HFFc6 (cell line): ENCODE results near the gene NEGR1. TPM values are rescaled to one million over a fixed set of nuclear protein-coding genes. Genes with fewer than 3 reads are reported as not detected.
A peak's percentile ranks its signal among the peaks of the same experiment; 100 is the strongest.

Experiments used
- DNase-seq: peaks from one replicate; pipeline ENCODE4 v3.0.0-alpha.2; 2018
- H3K27ac Mint-ChIP-seq: 2 replicates; pipeline ENCODE4 v1.8.0; 2020; ENCODE audit warnings: mild to moderate bottlenecking, mixed read lengths
- H3K27me3 Mint-ChIP-seq: 2 replicates; pipeline ENCODE4 v1.8.0; 2021; ENCODE audit warnings: mild to moderate bottlenecking, moderate library complexity, mixed read lengths; ENCODE audit not compliant: insufficient read depth
- H3K36me3 Mint-ChIP-seq: 2 replicates; pipeline ENCODE4 v1.8.0; 2021; ENCODE audit warnings: low read depth, mixed read lengths
- H3K4me1 Mint-ChIP-seq: 2 replicates; pipeline ENCODE4 v1.8.0; 2020; ENCODE audit warnings: low read depth, mixed read lengths
- H3K4me3 Mint-ChIP-seq: 2 replicates; pipeline ENCODE4 v1.8.0; 2020; ENCODE audit warnings: mild to moderate bottlenecking, moderate library complexity, mixed read lengths
- H3K9me3 Mint-ChIP-seq: 2 replicates; pipeline ENCODE4 v1.8.0; 2020; ENCODE audit warnings: mild to moderate bottlenecking, mixed read lengths
- total RNA-seq, 6 experiments: library from RNA; stranded (reverse); fragmentation: NEBNext Ultra II Directional; extraction: Animal tissue kit (Norgen Biotek cat#: 25700); gene quantifications; 2 replicates in 1 of 6; 3 replicates in 5 of 6; pipeline ENCODE4 v1.2.3, GENCODE V29; 2021
- TF ChIP-seq, protein P1 (sequence below): fragments of 200-600 bp; sonication (generic); IDR thresholded peaks from 2 replicates; pipeline ENCODE4 v1.5.0; 2021; ENCODE audit warnings: antibody characterized with exemption, mild to moderate bottlenecking

Gene NEGR1
- total RNA-seq, 6 experiments from 2014 or later = 52.8 to 67.6 (median 64.6) TPM

- H3K27ac Mint-ChIP-seq = no peak overlapping the region
- H3K27me3 Mint-ChIP-seq = 0 out of 2 replicates have a peak, but pooled peaks cover 2% of the 10 kb centered on the region
- H3K4me3 Mint-ChIP-seq = no peak overlapping the region
- H3K4me1 Mint-ChIP-seq = peaks cover 8% of the 10 kb centered on the region; the same call in 1 of the 2 replicates
- TF ChIP-seq, protein P1, sequence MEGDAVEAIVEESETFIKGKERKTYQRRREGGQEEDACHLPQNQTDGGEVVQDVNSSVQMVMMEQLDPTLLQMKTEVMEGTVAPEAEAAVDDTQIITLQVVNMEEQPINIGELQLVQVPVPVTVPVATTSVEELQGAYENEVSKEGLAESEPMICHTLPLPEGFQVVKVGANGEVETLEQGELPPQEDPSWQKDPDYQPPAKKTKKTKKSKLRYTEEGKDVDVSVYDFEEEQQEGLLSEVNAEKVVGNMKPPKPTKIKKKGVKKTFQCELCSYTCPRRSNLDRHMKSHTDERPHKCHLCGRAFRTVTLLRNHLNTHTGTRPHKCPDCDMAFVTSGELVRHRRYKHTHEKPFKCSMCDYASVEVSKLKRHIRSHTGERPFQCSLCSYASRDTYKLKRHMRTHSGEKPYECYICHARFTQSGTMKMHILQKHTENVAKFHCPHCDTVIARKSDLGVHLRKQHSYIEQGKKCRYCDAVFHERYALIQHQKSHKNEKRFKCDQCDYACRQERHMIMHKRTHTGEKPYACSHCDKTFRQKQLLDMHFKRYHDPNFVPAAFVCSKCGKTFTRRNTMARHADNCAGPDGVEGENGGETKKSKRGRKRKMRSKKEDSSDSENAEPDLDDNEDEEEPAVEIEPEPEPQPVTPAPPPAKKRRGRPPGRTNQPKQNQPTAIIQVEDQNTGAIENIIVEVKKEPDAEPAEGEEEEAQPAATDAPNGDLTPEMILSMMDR = no peak
- H3K36me3 Mint-ChIP-seq = no peaks in the 10 kb centered on the region; the same call in 1 of the 2 replicates
- no peaks in the 10 kb centered on the region for H3K9me3 Mint-ChIP-seq
- no peak for DNase-seq
These were observed 314.7 kb downstream of the NEGR1 start for GRCh38 chr1:71967670-71968069.

GRCh38 chr1:71964188-71964587, 318.2 kb downstream of the NEGR1 start:
- Mint-ChIP-seq H3K27me3 (no peaks in the 10 kb centered on the region), H3K9me3 (no peaks in the 10 kb centered on the region), H3K36me3 (no peaks in the 10 kb centered on the region), H3K4me3 (no peak overlapping the region), H3K27ac (peak overlapping the region; percentile 15; the same call in 1 of the 2 replicates), H3K4me1 (peaks cover 8% of the 10 kb centered on the region; the same call in 1 of the 2 replicates)
- peak; percentile 9 for DNase-seq
- TF ChIP-seq, protein P1 = no peak

DNA sequence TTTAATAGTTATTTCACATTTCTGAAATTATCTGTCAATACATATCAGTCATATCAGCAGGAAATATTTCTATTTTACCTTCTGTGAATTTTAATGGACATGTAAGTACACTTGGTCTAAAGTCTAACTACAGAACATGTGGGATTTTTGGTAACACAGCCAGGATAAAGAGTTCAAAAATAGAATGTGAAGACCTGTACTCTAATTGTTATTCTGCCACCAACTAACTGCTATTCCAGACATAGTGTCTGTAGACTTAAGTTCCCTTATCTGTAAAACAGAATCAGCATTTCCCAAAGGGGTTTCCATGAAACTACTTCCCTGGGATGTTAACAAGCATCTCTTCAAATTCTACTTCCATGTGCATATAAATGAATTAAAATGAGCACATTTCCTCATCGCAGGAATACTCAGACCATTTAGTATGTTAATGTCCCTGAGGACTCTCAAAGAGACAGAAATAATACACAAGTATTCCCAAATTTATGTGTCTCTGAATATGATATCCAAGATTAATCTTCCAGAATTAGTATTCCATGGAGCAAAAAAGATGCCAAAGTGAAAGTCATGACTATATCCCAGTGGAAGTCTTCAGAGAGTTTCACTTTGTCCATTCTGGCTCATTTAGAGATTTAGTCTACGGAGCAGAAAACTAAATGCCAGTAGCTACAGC, 325.6 kb downstream of the NEGR1 start:
- no peaks in the 10 kb centered on the region for H3K9me3 Mint-ChIP-seq
- no peak overlapping the region for H3K4me3 Mint-ChIP-seq
- no peak for DNase-seq
- H3K36me3 Mint-ChIP-seq = no peaks in the 10 kb centered on the region
- TF ChIP-seq, protein P1 = no peak
- H3K27ac Mint-ChIP-seq = no peak overlapping the region
- no peaks in the 10 kb centered on the region for H3K4me1 Mint-ChIP-seq
- H3K27me3 Mint-ChIP-seq = no peaks in the 10 kb centered on the region

GRCh38 chr1:71950579-71950978, 331.8 kb downstream of the NEGR1 start:
- Mint-ChIP-seq H3K4me3 (no peak overlapping the region), H3K9me3 (no peaks in the 10 kb centered on the region), H3K4me1 (no peaks in the 10 kb centered on the region), H3K27me3 (no peaks in the 10 kb centered on the region), H3K27ac (no peak overlapping the region), H3K36me3 (no peaks in the 10 kb centered on the region)
- DNase-seq = no peak
- TF ChIP-seq, protein P1 = no peak

DNA sequence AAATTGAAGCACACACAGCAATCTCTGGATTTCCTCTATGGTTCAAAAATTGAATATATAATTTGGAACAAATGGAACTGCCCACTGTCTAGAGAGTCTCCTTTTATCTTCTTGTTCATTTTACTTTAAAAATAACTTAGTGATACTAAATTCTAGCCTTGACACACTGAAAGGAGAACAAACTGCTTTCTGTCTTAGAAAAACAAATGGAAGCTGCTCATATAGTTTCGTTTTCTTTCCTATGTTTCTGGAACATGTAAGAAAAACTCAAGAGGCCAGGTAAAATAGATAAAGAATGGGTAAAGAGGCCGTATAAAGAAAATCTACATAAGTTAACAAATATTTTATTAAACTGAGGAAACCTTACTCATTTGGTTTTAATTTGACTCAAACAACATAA, 332.7 kb downstream of the NEGR1 start:
- no peak for DNase-seq
- Mint-ChIP-seq H3K36me3 (no peaks in the 10 kb centered on the region), H3K27me3 (no peaks in the 10 kb centered on the region), H3K9me3 (no peaks in the 10 kb centered on the region), H3K4me3 (no peak overlapping the region), H3K4me1 (no peaks in the 10 kb centered on the region), H3K27ac (no peak overlapping the region)
- TF ChIP-seq, protein P1 = no peak
